ENCODE measurements around the gene MRGPRD. TPM values are rescaled to one million over a fixed set of nuclear protein-coding genes. Genes with fewer than 3 reads are reported as not detected.

MRGPRD gene
- total and polyA plus RNA-seq, 7 donors = not detected

DNA sequence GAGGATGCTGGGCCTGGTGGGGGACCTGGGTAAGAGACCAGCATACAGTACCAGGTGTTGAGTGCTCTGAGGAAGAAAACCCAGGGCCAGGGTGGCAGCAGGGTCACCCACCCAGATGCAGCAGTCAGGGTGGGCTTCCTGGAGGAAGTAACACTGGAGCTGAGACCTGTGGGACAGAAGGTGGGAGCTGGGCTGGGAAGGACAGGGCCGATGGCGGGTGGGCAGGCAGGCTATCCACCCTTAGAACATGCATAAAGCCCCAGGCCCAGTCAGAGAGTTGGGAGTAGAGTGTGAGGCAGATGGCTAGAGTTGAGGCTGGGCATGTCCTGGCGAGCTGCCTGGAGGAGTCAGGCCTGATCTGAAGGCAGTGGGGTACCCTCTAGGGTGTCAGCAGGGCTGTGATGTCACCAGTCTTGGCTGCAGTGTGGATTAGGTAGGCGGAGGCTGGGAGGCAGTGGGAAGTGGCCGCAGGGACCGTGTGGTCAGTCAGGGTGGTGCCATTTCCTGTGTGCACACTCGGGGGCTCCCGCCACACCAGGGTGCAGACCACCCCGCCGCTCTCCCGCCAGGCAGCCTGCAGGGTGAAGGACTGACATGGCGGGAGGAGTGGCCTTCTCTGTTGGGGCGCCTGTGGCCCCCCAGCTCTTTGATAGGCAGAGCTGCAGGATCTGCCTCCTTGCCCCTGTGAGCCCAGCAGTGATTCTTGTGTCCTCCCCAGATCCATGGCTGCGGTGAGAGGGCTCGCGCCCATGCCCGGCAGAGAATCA, 41.8 kb downstream of the MRGPRD start:
- peaks cover 7 to 71% of the 10 kb centered on the region in 2 donors for H3K36me3 ChIP-seq (ENCODE audit: insufficient read depth in 1 of 2, low read depth in 1 of 2)
- no peak overlapping the region for H3K4me3 ChIP-seq
- no peak overlapping the region for H3K27ac ChIP-seq
- TF ChIP-seq, protein P1, sequence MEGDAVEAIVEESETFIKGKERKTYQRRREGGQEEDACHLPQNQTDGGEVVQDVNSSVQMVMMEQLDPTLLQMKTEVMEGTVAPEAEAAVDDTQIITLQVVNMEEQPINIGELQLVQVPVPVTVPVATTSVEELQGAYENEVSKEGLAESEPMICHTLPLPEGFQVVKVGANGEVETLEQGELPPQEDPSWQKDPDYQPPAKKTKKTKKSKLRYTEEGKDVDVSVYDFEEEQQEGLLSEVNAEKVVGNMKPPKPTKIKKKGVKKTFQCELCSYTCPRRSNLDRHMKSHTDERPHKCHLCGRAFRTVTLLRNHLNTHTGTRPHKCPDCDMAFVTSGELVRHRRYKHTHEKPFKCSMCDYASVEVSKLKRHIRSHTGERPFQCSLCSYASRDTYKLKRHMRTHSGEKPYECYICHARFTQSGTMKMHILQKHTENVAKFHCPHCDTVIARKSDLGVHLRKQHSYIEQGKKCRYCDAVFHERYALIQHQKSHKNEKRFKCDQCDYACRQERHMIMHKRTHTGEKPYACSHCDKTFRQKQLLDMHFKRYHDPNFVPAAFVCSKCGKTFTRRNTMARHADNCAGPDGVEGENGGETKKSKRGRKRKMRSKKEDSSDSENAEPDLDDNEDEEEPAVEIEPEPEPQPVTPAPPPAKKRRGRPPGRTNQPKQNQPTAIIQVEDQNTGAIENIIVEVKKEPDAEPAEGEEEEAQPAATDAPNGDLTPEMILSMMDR (IDR thresholded peaks at IDR 0.05) = no peak
- 86 to 96% (median 89%) methylated on average over 10 to 17 of the region's 17 CpGs for WGBS, 3 donors
- ATAC-seq (no peak), DNase-seq (no peak)
- intact Hi-C loops (cut with DNase I) = no loop called here
- no peaks in the 10 kb centered on the region for H3K4me1 ChIP-seq
- H3K27me3 ChIP-seq (ENCODE audit: insufficient read depth in 3 of 3, low read length in 2 of 3) = no peaks in the 10 kb centered on the region
- no peaks in the 10 kb centered on the region for H3K9me3 ChIP-seq

DNA sequence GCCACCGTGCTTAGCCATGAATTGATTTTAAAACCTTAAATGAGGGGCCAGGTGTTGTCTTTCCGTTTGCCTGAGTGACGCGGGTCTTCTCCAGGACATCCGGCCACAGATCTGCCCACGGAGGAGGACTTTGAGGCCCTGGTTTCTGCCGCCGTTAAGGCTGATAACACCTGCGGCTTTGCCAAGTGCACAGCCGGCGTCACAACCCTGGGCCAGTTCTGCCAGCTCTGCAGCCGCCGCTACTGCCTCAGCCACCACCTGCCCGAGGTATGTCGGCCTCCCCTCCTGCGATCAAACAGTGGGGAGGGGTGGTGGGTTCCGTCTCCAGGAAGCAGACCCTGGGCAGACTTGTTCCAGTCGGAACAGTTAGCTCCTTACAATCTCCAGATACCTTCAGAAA, 42.7 kb downstream of the MRGPRD start:
- ATAC-seq = no peak
- WGBS, 3 donors = 88 to 94% (median 90%) methylated on average over 18 of the region's 18 CpGs
- H3K27me3 ChIP-seq (ENCODE audit: insufficient read depth in 3 of 3, low read length in 2 of 3) = no peaks in the 10 kb centered on the region
- no peaks in the 10 kb centered on the region for H3K4me1 ChIP-seq
- H3K9me3 ChIP-seq = no peaks in the 10 kb centered on the region
- no peak for DNase-seq
- intact Hi-C loops (cut with DNase I) = no loop called here
- H3K4me3 ChIP-seq = no peak overlapping the region
- TF ChIP-seq, protein P1 (IDR thresholded peaks at IDR 0.05) = no peak
- H3K27ac ChIP-seq = no peak overlapping the region
- peaks cover 7 to 80% of the 10 kb centered on the region in 2 donors for H3K36me3 ChIP-seq (ENCODE audit: insufficient read depth in 1 of 2, low read depth in 1 of 2)

DNA sequence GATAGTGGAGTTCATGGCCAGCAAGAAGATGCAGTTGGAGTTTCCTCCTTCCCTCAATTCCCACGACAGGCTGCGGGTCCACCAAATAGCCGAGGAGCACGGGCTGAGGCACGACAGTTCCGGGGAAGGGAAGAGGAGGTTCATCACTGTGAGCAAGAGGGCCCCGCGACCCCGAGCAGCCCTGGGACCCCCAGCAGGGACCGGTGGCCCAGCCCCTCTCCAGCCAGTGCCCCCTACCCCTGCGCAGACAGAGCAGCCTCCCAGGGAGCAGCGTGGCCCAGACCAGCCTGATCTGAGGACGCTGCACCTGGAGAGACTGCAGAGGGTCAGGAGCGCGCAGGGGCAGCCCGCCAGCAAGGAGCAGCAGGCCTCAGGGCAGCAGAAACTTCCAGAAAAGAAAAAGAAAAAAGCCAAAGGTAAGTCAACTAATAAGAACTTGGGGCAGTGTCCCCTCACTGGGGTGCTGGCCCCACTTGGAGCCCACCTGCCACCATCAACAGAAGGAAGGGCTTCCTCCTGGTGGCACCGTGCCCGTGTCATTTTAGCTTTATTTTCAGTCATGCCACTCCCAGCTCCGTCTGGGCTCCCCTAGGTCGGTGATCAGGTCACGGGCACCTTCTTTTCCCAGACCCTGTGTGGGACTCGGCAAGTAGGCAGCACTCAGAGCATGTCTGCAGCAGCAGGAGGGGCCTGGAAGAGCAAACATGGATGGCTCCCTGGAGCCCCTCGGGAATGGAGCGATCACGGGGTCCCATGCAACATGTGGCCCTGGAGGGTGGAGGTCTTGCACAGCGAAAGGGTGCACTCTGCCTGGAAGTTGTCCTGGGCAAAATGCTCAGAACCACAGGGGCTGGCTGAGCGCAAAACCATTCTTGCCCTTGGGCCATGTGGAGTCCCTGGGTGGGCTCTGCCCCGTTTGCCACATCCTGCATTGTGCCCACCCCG, 43.8 kb downstream of the MRGPRD start:
- intact Hi-C loops (cut with DNase I) = no loop called here
- Histone ChIP-seq H3K9me3 (no peaks in the 10 kb centered on the region), H3K4me3 (no peak overlapping the region), H3K4me1 (no peaks in the 10 kb centered on the region), H3K27me3 (ENCODE audit: insufficient read depth in 3 of 3, low read length in 2 of 3) (no peaks in the 10 kb centered on the region), H3K36me3 (ENCODE audit: insufficient read depth in 1 of 2, low read depth in 1 of 2) (peaks cover 7 to 88% of the 10 kb centered on the region in 2 donors), H3K27ac (no peak overlapping the region)
- DNase-seq (no peak), ATAC-seq (no peak)
- 87 to 93% (median 90%) methylated on average over 25 to 29 of the region's 29 CpGs for WGBS, 3 donors
- TF ChIP-seq, protein P1 (IDR thresholded peaks at IDR 0.05) = no peak

DNA sequence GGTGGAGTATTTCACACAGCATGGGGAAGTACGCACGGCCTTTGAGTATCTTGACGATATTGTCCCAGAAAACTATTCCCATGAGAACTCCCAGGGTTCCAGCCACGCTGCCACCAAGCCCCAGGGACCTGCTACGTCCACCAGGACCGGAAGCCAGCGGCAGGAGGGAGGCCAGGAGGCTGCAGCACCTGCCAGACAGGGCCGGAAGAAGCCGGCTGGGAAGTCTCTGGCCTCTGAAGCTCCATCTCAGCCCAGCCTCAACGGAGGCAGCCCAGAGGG, 44.5 kb downstream of the MRGPRD start:
- Histone ChIP-seq H3K4me1 (no peaks in the 10 kb centered on the region), H3K36me3 (ENCODE audit: insufficient read depth in 1 of 2, low read depth in 1 of 2) (peaks cover 7 to 91% of the 10 kb centered on the region in 2 donors), H3K27me3 (ENCODE audit: insufficient read depth in 3 of 3, low read length in 2 of 3) (no peaks in the 10 kb centered on the region), H3K4me3 (no peak overlapping the region), H3K27ac (no peak overlapping the region), H3K9me3 (no peaks in the 10 kb centered on the region)
- TF ChIP-seq, protein P1 (IDR thresholded peaks at IDR 0.05) = no peak
- DNase-seq (no peak), ATAC-seq (no peak)
- intact Hi-C loops (cut with DNase I) = no loop called here
- 84 to 90% (median 88%) methylated on average over 10 of the region's 10 CpGs for WGBS, 3 donors
